ENCODE measurements around the gene LIF. TPM values are rescaled to one million over a fixed set of nuclear protein-coding genes. Genes with fewer than 3 reads are reported as not detected.
"Not testable (repeated sequence)": the region's sequence is repeated elsewhere in the genome, so short reads cannot be mapped to it uniquely, and the experiment has no call there.

Gene LIF
- total RNA-seq, 1 donor from 2014 or later, result 208 TPM

DNA sequence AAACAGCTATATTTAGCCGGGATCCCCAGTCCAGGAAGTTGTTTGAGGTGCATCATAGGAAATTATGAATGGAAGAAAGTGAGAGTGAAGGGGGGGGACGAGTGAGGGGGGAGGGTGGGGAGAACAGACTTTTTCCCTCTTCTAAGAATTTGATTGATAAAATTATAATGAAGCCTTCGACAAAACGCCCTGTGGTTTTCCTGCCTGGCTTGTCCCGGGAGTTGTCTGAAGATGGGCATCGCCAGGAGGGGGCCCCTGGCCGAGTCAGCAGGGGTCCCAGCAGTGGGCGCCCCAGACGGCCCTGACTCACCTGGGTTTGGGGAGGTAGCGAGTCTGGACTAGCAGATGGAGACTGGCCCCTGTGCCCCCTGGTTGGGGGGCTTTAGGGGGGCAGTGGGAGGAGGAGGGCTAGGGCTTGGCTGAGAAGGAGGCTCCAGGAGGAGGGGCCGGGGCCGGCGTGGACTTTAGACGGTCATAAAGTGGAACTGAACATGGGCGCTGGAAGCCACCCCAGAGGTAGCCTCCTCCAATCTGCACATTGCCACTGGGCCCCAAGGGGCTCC, 336 bp upstream of the LIF start:
- intact Hi-C loops (cut with micrococcal nuclease), result loop anchor here (1.0 to 5.0 kb wide), 9 partner anchors 9 to 409 kb away; partner anchors contain the start of genes ASCC2, CASTOR1 and OSM

GRCh38 chr22:30245181-30245984, 1.2 kb downstream of the LIF start:
- intact Hi-C loops (cut with micrococcal nuclease), result loop anchor here (5.0 kb wide), 2 partner anchors 42 to 78 kb away; partner anchors contain the start of gene CASTOR1

DNA sequence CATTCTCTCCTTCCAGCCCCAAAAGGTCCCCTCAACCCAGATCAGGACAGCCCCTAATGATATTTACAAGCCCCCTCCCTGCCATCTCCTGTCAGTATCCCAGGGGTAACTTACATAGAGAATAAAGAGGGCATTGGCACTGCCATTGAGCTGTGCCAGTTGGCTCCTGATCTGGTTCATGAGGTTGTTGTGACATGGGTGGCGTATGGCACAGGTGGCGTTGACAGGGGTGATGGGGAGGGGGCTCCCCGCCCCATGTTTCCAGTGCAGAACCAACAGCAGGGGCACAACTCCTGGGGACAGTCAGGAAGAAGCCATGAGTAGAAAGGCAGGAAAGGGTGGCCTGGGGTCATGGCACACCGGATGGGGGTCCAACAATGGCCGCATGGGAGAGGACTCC, 1.9 kb downstream of the LIF start:
- intact Hi-C loops (cut with micrococcal nuclease), result loop anchor here (5.0 kb wide), 2 partner anchors 43 to 77 kb away; partner anchors contain the start of gene CASTOR1

DNA sequence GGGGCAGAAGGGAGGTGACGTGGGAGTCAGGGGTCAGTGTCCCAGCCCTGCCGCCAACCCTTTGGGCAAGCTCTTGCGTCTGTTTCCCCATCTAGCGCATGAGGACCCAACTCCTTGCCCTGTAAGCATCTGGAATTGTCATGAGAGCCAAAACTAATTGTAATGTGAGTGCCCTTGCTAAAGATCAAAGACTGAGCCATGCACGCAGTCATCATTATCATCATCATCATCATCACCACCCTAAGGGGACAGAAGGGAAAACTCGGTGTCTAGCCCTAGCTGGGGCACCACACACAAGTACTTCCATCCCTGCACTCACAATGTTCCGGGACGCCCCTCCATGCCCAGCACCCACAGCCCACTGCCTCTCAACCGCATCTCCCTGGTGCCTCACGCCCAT, 2.5 kb downstream of the LIF start:
- intact Hi-C loops (cut with micrococcal nuclease), result no loop called here

DNA sequence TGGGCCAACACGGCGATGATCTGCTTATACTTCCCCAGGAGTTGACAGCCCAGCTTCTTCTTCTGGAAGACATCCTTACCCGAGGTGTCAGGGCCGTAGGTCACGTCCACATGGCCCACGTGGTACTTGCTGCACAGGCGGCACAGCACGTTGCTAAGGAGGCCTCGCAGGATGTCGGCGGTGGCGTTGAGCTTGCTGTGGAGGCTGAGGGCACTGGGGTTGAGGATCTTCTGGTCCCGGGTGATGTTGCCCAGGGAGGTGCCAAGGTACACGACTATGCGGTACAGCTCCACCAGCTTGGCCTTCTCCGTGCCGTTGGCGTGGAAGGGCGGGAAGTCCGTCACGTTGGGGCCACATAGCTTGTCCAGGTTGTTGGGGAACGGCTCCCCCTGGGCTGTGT, 2.9 kb downstream of the LIF start:
- intact Hi-C loops (cut with micrococcal nuclease), result no loop called here

DNA sequence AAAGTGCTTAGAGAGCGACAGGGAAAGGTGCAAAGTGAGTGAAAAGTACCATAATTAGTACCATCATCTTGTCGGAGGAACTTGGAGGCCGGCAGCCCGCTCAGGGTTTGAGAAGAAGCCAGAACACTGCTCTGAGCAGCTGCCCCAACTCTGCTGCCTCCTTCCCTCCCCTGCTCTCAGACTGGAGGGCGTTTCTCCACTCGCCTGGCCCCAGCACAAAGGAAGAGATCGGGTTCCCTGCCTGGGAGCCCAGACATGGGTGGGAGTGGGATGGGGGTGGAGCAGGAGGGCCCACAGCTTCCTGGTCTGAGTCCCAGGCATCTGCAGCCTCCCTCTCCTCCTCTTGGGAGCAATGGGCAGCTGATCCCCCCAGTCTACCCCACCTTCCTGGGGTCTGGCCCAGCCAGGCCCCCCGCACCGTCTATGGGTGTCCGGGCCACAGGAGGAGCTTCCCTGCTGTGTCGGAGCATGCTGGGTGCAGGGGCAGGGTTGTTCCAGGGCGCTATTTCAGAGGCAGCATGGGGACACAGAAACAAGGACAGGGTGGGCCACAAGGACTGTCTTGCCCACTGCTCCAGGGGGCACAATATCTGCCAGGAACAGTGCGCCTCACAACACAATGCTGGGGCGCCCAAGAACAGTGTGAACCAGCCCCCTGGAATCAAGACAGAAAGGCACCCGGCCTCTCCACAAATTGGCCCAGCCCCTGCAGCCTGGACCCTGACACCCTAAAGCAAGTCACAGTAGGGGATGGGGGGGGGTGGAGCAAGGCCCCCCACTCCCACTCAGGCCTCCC, 4.8 kb downstream of the LIF start:
- intact Hi-C loops (cut with micrococcal nuclease), result no loop called here

GRCh38 chr22:30240541-30241417, 5.8 kb downstream of the LIF start:
- intact Hi-C loops (cut with micrococcal nuclease), result no loop called here

- intact Hi-C loops (cut with micrococcal nuclease), result no loop called here
Measured at GRCh38 chr22:30239488-30240405, 6.8 kb downstream of the LIF start.

DNA sequence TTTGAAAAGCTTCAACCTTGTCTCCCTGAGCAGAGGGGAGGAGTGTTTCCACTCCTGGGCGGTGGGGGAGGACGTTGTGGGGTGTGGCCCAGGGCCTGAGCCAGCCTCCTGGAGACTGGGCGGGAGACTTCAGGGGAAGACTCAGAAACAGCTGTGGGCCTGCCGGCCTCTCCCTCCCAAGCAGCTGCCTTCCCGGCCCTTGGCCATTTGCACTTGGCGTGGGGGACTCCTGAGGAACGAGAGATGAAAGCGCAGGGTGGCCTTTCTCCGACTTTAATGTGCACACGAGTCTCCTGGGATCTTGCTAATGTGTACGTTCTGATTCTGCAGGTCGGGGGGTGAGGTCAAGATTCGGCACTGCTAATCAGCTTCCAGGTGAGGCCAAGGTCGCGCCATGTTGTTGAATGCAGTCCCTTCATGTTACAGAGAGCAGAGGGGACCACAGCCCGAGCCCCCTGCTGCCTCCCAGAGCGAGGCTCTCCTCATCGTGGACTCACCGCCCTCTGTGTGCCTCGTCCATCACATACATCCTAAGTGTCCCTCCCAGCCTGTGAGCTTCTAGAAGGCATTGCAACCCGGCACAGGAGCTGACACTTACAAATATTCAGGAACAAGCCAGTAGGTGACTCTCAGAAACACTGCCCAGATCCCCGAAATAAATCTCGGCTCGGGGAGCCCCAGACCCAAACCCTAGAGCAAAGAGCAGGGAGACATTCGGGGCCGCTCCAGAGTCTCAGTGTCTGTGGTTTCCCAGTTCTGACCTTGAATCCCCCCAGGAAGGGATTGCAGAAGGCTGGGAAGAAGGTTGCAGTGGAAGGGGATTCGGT, 7.7 kb downstream of the LIF start:
- intact Hi-C loops (cut with micrococcal nuclease), result no loop called here

DNA sequence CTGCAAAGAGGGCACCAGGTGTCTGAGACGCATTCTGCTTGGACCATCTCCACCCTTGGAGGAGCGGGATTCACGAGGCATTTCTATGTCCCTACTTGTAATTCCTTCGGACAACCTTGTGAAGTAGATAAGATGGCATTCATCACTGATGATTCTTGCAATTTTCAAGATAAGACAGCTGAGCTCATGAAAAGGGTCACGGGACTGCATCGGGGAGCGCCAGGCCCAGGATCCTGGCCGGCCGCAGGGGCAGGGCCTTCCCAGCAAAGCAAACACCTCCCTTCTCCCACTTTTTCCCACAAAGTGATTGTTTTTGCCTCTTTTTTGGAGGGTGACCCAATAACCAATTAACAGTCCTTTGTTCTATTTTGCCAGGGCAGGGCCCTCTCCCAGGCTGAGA, 8.4 kb downstream of the LIF start:
- intact Hi-C loops (cut with micrococcal nuclease), result no loop called here

DNA sequence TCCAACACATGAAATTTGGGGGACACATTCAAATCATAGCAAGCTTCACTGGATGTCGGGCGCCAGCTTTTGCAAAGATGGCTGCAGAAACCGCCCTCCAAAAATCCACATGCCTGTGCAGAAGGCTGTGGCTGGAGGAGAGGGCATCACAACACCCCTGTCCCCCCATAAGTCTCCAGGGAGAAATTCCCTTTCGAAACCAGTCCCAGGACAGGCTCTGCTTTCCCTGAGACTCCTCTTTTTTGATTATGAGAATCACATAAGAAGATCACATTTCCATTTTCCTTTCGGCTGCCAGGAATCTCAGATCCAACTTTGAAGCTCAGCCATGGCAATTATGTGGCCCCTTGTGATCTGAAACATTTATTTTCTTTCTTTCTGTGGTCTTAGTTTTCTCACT, 9.7 kb downstream of the LIF start:
- intact Hi-C loops (cut with micrococcal nuclease), result no loop called here

DNA sequence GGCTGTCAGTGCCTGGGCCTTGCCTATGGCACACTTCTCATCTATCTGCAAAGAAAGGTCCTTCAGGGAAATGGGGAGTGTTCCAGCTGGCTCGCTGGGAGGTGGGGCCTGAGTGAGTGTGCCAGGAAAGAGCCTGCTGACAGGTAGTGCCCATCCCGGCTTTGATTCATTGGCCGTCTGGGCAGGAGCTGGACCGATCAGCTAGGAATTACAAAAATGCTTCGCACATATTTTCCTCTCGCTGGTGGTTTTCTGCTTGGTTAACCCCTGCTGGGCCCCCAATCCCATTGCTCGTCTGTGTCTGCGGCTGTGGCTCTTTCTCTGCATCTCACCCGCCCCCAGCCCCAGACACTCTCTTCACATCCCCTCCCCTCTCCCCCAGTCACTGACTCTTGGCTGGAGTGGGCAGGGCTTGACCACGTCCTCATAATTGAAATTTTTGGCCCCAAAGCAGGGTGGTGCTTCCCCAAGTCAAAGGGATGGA, 10.8 kb downstream of the LIF start:
- intact Hi-C loops (cut with micrococcal nuclease), result no loop called here

DNA sequence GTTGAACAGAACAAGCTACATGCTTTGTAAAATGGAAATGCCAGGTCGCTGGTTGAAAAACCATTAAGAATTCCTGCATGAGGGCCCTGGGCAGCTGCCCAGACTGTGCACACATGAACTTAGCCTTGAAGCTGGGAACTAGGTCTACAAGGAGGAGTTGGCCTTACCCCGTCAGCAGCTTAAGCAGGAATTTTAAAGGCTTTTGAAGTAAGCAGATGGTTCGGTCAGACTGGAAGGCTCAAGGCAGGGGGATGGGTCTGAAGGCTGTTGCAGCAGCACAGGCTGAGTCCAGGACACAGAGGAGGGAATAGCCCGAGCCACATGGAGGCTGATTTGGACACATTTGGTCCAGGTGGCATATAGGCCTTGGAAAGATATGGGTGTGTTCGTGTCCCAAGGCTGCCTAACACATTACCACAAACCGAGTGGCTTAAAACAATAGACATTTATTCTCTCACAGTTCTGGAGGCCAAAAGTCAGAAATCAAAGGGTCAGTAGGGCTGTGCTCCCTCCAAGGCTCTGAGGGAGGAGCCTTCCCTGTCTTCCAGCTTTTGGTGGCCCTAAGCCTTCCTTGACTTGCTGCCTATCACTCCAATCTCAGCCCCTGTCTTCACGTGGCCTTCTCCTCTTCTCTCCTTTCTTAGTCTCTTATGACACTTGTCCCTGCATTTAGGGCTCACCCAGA, 11.6 kb downstream of the LIF start:
- intact Hi-C loops (cut with micrococcal nuclease), result no loop called here

GRCh38 chr22:30234325-30234724, 12.2 kb downstream of the LIF start:
- intact Hi-C loops (cut with micrococcal nuclease), result not testable (repeated sequence)

DNA sequence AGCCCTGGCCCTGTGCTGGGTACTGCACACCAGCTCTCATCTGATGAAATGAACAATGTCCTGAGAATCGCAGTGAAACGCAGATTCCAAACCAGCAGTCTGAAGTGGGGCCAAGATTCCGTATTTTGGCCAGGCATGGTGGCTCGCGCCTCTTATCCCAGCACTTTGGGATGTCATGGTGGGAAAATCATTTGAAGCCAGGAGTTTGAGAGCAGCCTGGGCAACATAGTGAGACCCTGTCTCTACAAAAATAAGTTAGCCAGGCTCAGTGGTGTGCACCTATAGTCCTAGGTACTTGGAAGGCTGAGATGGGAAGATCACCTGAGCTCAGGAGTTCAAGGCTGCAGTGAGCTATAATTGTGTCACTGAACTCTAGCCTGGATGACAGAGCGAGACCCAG, 13.0 kb downstream of the LIF start:
- intact Hi-C loops (cut with micrococcal nuclease), result no loop called here

DNA sequence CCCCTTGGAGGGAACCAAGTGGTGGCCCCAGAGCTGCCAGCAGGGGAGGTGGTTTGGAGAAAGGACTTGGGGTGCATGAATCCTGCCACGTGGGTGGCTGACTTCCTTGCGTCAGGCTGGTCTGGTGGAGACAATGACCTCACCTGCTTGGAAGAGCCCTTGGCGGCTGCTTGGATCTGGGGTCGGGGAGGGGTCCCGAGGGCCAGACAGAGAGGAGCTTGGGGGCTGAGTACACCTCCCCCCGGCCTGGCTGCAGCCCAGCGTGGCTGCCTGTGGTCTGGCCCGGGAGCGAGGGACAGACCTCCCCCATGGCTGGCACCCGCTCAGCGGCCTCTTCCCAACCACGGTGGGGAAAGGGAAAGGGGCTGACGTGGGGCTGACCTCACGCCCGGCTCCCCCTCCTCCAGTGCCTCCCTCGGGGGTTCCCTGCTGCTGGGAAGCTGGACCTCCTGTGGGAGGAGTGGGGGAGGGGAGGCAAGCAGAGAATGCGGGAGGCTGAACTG, 13.8 kb downstream of the LIF start:
- intact Hi-C loops (cut with micrococcal nuclease), result no loop called here

DNA sequence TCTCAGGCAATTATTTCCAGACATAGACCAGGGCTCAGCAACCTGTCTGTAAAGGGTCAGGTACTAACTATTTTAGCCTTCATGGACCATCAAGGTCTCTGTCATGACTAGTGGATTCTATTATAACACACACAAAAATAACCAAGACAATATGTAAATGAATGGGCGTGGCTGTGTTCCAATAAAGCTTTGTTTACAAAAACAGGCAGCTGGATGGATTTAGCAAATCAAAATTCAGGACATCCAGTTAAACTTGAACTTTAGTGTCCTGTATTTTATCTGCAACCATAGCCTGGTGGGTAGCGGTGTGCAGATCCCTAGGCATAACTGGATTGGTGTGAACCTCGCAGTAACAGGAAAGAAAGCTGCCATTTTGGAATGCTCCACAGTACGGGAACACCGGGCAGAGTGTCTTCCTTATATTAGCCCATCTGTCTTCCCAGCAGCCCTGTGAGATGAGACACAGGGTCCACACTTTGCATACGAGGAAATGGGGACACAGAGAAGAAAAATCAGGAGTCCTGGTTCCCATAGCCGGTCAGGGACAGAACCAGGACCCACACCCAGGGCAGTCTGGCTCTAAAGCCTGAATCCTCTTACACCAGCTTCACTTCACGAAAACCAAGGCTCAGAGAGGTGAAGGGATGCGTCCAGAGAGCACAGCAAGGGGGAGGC, 15.6 kb downstream of the LIF start:
- intact Hi-C loops (cut with micrococcal nuclease), result no loop called here

DNA sequence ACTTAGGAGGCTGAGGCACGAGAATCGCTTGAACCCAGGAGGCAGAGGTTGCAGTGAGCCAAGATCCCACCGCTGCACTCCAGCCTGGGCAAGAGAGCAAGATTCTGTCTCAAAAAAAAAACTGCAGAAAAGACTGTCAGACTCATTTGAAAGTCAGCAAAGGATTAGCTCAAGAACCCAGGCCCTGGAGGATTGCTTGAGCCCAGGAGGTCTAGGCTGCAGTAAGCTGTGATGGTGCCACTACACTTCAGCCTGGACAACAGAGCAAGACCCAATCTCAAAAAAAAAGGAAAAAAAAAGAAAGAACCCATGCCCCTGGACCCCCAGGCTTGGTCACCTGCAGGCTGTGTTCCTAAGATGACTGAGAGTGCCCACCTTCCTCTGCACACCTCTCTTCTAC, 16.2 kb downstream of the LIF start:
- intact Hi-C loops (cut with micrococcal nuclease), result no loop called here

Data from T-helper 1 cell treated with Interleukin-12 subunit alpha and Interleukin-12 subunit beta and Interleukin-4 antibody, amounts not matched to agents 30 ng/mL and 1 ng/mL, for 36 hours (primary cell).